HepG2 (cell line): ENCODE results near the gene USP15. TPM values are rescaled to one million over a fixed set of nuclear protein-coding genes. Genes with fewer than 3 reads are reported as not detected.

ENCODE experiments used
- FOXP4 ChIP-seq: sonication (generic); formaldehyde crosslinking; IDR thresholded peaks from 2 replicates; pipeline ENCODE4 v1.4.0; 2020; ENCODE audit warnings: missing genetic modification reagents
- HDAC2 ChIP-seq: sonication (generic); formaldehyde crosslinking; IDR thresholded peaks from 2 replicates; pipeline ENCODE4 v1.4.0; 2020; ENCODE audit warnings: missing genetic modification reagents
- HNF4G ChIP-seq, 2 experiments: sonication (generic) in 1 of 2; formaldehyde crosslinking in 1 of 2; IDR thresholded peaks; 2 replicates each; pipeline versions ENCODE4 v1.4.0 to v1.6.1; 2011 to 2020; ENCODE audit warnings: borderline replicate concordance in 2 of 2, low read depth in 2 of 2, mild to moderate bottlenecking in 2 of 2, low read length in 1 of 2, missing genetic modification reagents in 1 of 2, moderate library complexity in 1 of 2
- IKZF5 ChIP-seq: IDR thresholded peaks from 2 replicates; pipeline ENCODE4 v1.6.1; 2018; ENCODE audit warnings: missing genetic modification reagents, mild to moderate bottlenecking, missing compliant biosample characterization
- NAIF1 ChIP-seq: sonication (generic); formaldehyde crosslinking; IDR thresholded peaks from 2 replicates; pipeline ENCODE4 v1.5.0; 2020; ENCODE audit warnings: mild to moderate bottlenecking, missing genetic modification reagents, borderline replicate concordance
- NFE2L1 ChIP-seq: sonication (generic); formaldehyde crosslinking; IDR thresholded peaks from 2 replicates; pipeline ENCODE4 v1.4.0; 2020; ENCODE audit warnings: missing genetic modification reagents, mild to moderate bottlenecking, borderline replicate concordance
- PITX1 ChIP-seq: sonication (generic); formaldehyde crosslinking; IDR thresholded peaks from 2 replicates; pipeline ENCODE4 v1.5.1; 2020; ENCODE audit warnings: mild to moderate bottlenecking, missing genetic modification reagents
- RBM39 ChIP-seq: fragments of 200-400 bp; formaldehyde crosslinking; IDR thresholded peaks from one replicate; pipeline ENCODE4 v1.6.1; 2018; ENCODE audit warnings: antibody characterized with exemption, mild to moderate bottlenecking, low read depth, low read length; ENCODE audit not compliant: poor library complexity, severe bottlenecking
- SOX13 ChIP-seq, 3 experiments: fragments of 450-650 bp in 1 of 3; sonication (generic) in 1 of 3; formaldehyde crosslinking in 1 of 3; IDR thresholded peaks in 2 of 3; conservative IDR thresholded peaks in 1 of 3; 2 replicates each; pipeline versions ENCODE4 v1.5.0 to v1.6.1; 2016 to 2020; ENCODE audit warnings: antibody characterized with exemption in 1 of 3, mild to moderate bottlenecking in 1 of 3, missing compliant biosample characterization in 1 of 3, missing genetic modification reagents in 1 of 3, moderate library complexity in 1 of 3
- ZC3H13 ChIP-seq: sonication (generic); formaldehyde crosslinking; IDR thresholded peaks from 2 replicates; pipeline ENCODE4 v1.8.1; 2023; ENCODE audit warnings: mild to moderate bottlenecking, missing genetic modification reagents, moderate library complexity
- ZNF292 ChIP-seq: sonication (generic); formaldehyde crosslinking; IDR thresholded peaks from 2 replicates; pipeline ENCODE4 v1.8.1; 2022; ENCODE audit warnings: mild to moderate bottlenecking, low read depth, missing genetic modification reagents, borderline replicate concordance
- ZNF44 ChIP-seq: sonication (generic); formaldehyde crosslinking; IDR thresholded peaks from 2 replicates; pipeline ENCODE4 v1.5.1; 2020; ENCODE audit warnings: mild to moderate bottlenecking, missing genetic modification reagents
- ZNF550 ChIP-seq: sonication (generic); formaldehyde crosslinking; IDR thresholded peaks from 2 replicates; pipeline ENCODE4 v1.4.0; 2020; ENCODE audit warnings: mild to moderate bottlenecking, missing genetic modification reagents, borderline replicate concordance
- ZNF574 ChIP-seq: sonication (generic); formaldehyde crosslinking; IDR thresholded peaks from 2 replicates; pipeline ENCODE4 v1.4.0; 2020; ENCODE audit warnings: missing genetic modification reagents
- ZNF784 ChIP-seq: sonication (generic); formaldehyde crosslinking; IDR thresholded peaks from 2 replicates; pipeline ENCODE4 v1.5.1; 2020; ENCODE audit warnings: missing genetic modification reagents, mild to moderate bottlenecking, borderline replicate concordance
- ZSCAN5A ChIP-seq: sonication (generic); formaldehyde crosslinking; IDR thresholded peaks from 2 replicates; pipeline ENCODE4 v1.8.0; 2022; ENCODE audit warnings: mild to moderate bottlenecking, missing genetic modification reagents, borderline replicate concordance
- polyA plus RNA-seq, 8 experiments: library from polyadenylated mRNA; depleted of rRNA in 3 of 8; stranded (reverse) in 7 of 8; unstranded in 1 of 8; fragments of >200 nt; fragmentation: Illumina TruSeq in 4 of 8; extraction: Trizol in 4 of 8; gene quantifications; 2 replicates each; pipeline versions ENCODE4 v1.2.1 to v1.2.3, GENCODE V29; 2011 to 2016; ENCODE audit warnings: low read depth in 4 of 8, missing spikeins in 1 of 8, mixed read lengths in 1 of 8; ENCODE audit not compliant: insufficient read depth in 1 of 8
- total RNA-seq, 5 experiments: library from RNA; depleted of rRNA; stranded (reverse); fragments of >200 nt; fragmentation: Illumina TruSeq; extraction: Trizol; gene quantifications; 2 replicates each; pipeline ENCODE4 v1.2.3, GENCODE V29; 2016; ENCODE audit warnings: low read depth in 1 of 5

Gene USP15
- total and polyA plus RNA-seq, 2 of the 13 experiments (the other 11 are each of a cell fraction or from before 2014, with no cell fraction given) = 17.3 to 51.7 TPM

- TF ChIP-seq ZNF574 (CRISPR knock-in tag) = peak; percentile 99
- peak; percentile 81 for TF ChIP-seq ZNF292
- TF ChIP-seq NAIF1 (CRISPR knock-in tag) = peak; percentile 92; the same call in 1 of the 2 replicates
- no peak; the same call in 1 of the 2 replicates for TF ChIP-seq HNF4G (IDR thresholded peaks at IDR 0.05; ENCODE audit: borderline replicate concordance, low read depth, low read length)
- peak; percentile 30; the same call in 1 of the 2 replicates for TF ChIP-seq HNF4G (CRISPR knock-in tag; IDR thresholded peaks at IDR 0.05; ENCODE audit: borderline replicate concordance, low read depth)
- no peak for TF ChIP-seq NFE2L1 (CRISPR knock-in tag)
- TF ChIP-seq HDAC2 (CRISPR knock-in tag) = peak; percentile 54
- TF ChIP-seq ZC3H13 (CRISPR knock-in tag) = no peak
- TF ChIP-seq ZNF784 (CRISPR knock-in tag) = peak; percentile 82; the same call in 1 of the 2 replicates
- peak; percentile 99; the same call in 1 of the 2 replicates for TF ChIP-seq ZSCAN5A
- TF ChIP-seq RBM39 = peak; percentile 90
- peak; percentile 71; the same call in 1 of the 2 replicates for TF ChIP-seq ZNF44 (CRISPR knock-in tag)
- peak; percentile 53 for TF ChIP-seq FOXP4 (CRISPR knock-in tag)
- TF ChIP-seq SOX13 (IDR thresholded peaks at IDR 0.05) = 0 out of 2 replicates have a peak, but pooled peaks have one; percentile 1
- TF ChIP-seq SOX13 (CRISPR knock-in tag; conservative IDR thresholded peaks at IDR 0.05 in 1 of 2, IDR thresholded peaks at IDR 0.05 in 1 of 2) = peak in 1 of 2 experiments; percentile 58; a peak in 2 of 4 replicates
- peak; percentile 65 for TF ChIP-seq PITX1 (CRISPR knock-in tag)
- peak; percentile 89 for TF ChIP-seq IKZF5 (CRISPR knock-in tag)
- no peak for TF ChIP-seq ZNF550 (CRISPR knock-in tag)
These were observed at the start of gene USP15 (continued) for GRCh38 chr12:62259993-62260732.
